NCI-H2227 (cell line): ENCODE measurements around the gene SLC66A2.
A peak's percentile ranks its signal among the peaks of the same experiment; 100 is the strongest.

Experiments used
- DNase-seq: peaks from one replicate; lab custom pipeline; 2025; ENCODE audit not compliant: unreplicated experiment; lab: John Stamatoyannopoulos, UW

Gene SLC66A2

GRCh38 chr18:79938196-79938595, 13.3 kb downstream of the SLC66A2 start:
- DNase-seq, result no peak

- no peak for DNase-seq
Observed at GRCh38 chr18:79937103-79937860, 14.2 kb downstream of the SLC66A2 start.

- DNase-seq, result no peak
Observed at GRCh38 chr18:79936641-79937040, 14.8 kb downstream of the SLC66A2 start.

- DNase-seq, result no peak
Observed at GRCh38 chr18:79935925-79936324, 15.5 kb downstream of the SLC66A2 start.

GRCh38 chr18:79935499-79935898, 16.0 kb downstream of the SLC66A2 start:
- no peak for DNase-seq

DNA sequence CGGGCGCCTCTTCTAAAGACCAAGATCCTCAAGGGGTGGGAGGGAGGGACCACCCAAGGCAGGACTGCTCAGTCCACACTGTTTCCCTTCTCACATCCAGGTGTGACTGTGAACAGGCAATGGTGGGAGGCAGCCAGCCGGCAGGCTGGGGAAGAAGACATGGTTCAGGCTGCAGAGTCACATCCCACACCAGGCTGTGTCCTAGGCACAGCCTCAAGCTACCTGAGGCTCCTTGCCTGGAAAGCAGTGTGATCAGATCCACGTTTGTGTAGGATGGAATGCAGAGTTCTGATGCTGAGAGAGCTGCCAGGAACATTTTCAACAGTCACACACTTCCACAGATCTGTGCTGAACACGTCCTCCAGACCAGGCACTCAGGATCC, 16.4 kb downstream of the SLC66A2 start:
- DNase-seq, result no peak

DNA sequence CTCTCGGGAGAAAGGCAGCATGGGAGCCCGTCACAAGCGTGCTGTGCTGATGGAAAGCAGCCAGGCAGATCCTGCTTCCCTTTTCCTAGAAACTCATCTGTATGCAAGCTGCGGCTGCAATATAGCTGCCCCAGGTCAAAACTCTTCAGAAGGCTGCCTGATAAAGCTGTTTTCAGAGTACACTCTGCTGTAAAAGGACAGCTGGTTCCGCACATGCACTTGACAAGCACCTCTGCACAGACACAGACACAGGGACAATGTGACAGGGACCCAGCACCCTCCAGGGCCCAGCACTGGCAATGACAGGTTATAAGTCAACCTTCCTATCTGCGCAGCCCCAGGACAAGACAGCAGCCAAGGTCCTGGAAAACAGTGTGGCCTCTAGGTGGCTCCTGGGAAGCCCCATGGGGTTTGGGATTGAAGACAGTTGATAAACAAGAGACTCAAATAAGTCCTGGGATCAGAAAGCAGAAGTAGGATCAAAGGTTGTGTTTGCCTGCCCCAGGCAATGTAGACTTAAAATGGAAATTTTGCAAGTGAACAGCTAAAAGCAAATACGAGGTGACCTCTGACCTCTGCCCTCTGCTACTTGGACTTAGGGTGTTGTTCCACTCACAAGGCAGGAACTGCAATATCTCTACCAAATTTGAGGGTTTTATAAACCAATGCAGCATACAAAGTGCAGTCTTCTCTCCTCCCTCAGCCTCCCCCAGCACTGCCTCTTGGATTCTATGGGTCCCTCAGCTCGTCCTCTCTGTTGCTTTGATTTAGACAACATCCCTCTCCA, 16.9 kb downstream of the SLC66A2 start:
- DNase-seq, result no peak

DNA sequence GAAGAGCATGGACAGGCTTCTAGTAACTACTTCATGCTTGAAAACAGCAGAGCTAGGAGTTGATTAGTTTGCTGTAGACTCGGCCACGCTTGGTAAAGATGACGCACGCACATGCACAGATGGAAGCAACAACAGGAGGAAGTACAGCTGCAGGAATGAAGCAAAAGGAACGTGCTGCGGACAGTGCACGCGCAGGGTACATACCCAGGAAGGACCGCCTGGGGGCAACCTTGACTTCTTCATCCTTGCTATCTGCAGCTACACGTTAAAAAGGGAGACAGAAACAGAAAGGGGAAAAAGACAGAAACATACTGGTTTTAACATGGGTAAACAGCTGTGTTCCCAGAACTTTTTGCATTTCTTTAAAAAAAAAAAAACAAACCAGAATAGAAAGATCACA, 17.7 kb downstream of the SLC66A2 start:
- no peak for DNase-seq

- peak; percentile 7 for DNase-seq
Observed at GRCh38 chr18:79932907-79933306, 18.5 kb downstream of the SLC66A2 start.

DNA sequence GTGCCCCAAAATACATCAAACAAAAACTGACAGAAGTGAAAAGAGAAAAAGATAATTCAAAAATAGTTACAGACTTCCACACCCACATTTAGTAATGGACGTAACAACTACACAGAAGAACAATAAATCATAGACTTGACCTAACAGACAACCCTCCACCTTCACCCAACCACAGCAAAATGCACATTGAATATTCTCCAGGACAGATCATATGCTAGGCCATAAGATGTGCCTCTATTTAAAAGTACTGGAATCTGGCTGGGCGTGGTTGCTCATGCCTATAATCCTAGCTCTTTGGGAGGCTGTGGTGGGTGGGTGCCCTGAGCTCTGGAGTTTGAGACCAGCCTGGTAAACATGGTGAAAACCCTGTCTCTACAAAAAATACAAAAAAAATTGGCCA, 20.0 kb downstream of the SLC66A2 start:
- DNase-seq, result no peak

GRCh38 chr18:79930020-79930642, 21.3 kb downstream of the SLC66A2 start:
- no peak for DNase-seq

- DNase-seq, result no peak
Observed at GRCh38 chr18:79928563-79928960, 22.9 kb downstream of the SLC66A2 start.

GRCh38 chr18:79927607-79928562, 23.6 kb downstream of the SLC66A2 start:
- no peak for DNase-seq

DNA sequence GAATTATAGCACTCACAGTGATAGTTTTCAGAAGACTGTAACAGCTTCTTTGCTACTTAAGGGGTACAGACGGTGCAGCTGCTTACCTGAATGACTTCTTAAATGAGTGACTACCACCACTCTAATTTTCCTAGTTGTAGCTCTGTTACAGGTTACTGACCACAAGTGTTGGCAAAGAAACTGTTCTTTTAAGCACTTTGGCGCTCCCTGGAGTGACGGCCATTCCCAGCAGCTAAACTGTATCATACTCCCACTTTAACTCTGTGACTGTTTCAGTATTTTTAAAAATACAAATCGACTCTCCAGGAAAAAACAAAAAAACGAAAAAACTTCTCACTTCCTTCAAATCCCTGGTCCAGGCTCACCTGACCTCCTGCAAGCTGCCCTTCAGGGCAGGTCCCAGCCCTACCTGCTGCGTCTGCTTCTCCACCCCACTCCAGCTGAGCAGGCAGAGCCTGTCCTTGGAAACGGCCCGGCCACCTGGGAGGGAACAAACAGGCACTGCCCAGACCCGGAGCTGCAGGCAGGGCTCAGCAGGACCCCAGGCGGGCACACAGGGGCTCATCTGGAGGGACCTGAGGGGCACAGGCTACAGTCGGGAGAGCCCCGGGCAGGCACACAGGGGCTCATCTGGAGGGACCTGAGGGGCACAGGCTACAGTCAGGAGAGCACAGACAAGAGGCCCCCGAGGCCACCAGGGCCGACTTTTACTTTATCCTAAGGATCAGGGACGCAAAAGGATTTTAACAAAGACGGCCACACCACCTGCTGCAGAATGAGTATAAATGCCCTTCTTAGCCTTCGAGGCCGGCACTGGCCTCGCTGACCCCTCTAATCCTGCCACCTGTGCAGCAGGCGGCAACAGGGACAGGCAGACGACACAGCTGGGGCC, 24.5 kb downstream of the SLC66A2 start:
- no peak for DNase-seq

- no peak for DNase-seq
Observed at GRCh38 chr18:79926306-79926705, 25.1 kb downstream of the SLC66A2 start.

DNA sequence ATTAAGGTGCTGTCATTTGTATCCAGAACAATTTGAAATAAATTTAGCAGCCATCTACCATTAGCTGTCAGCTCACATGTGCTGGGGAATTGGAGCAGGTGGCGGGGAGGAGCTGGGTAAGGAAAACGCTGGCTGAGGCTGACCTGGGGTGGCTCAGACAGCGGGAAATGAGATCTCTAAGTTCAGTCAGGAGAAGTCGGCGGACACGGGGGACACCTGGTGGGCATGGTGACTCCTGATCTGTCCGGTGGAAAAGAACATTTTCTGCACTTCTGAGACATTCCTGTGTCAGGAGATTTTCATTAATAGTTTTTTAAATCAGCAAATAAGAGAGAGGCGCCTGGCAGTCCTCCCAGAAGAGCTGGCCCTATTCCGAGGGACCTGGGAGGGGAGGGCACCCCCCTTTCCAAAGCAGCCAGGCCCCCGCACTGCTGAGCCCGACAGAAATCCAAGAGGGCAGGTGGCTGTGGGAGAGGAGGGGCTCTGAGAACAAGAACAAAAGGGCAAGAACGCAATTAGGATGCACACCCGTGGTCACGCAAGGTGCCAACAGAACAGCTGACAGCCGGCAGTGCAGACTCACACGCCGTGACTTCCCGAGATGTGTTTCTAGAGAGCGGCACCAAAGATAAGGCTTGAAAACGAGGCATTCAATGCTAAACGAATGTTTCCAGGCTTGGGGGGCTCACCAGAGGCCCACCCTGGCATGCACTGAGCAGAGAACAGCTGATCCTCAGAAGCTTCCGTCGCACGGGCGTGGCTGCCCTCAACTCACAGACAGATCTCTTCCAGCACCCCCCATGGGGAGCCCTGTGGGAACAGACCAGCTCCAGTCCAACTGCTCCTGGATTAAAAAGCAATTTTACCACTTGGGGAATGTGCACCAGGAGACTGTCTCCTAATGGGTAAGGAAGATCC, 26.4 kb downstream of the SLC66A2 start:
- no peak for DNase-seq

DNA sequence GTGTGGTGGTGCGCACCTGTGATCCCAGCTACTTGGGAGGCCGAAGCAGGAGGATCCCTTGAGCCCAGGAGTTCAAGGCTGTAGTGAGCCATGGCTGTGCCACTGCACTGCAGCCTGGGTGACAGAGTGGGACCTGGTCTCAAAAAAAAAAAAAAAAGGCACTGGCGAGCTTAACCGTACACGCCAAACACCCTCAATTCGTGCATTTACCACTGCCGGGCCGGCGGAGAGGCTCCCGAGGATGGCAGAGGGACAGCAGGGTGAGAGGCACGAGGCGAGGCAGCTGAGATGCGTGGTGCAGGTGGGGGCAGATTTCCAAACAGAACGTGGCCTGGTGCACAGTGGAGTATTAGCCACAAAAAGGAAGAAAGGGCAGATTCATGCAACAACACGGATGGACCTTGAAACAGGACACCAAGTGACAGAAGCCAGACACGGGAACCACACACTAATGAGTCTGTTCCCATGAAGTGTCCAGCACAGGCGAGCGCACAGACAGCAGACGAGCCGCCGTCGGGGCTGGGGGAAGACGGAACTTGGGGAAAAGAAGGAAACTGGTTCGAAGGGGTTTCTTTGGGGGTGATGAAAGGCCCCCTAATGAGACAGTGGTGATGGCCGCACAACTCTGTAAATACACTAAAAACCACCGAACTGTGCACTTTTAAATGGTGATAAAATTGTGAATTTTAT, 27.4 kb downstream of the SLC66A2 start:
- DNase-seq, result no peak

GRCh38 chr18:79922971-79923411, 28.5 kb downstream of the SLC66A2 start:
- no peak for DNase-seq
